Uterus (tissue), 2 donors: ENCODE measurements around the gene SCAI.
"Not testable (repeated sequence)": the region's sequence is repeated elsewhere in the genome, so short reads cannot be mapped to it uniquely, and the experiment has no call there.

Experiments
- POLR2A ChIP-seq, 2 donors: fragments of 450-650 bp; IDR thresholded peaks; one replicate each; pipeline ENCODE4 v1.6.1; 2016; ENCODE audit warnings: antibody characterized with exemption in 2 of 2, mild to moderate bottlenecking in 1 of 2, moderate library complexity in 1 of 2
- TF ChIP-seq, protein P1 (sequence below), 4 experiments: fragments of 200-600 bp in 2 of 4; fragments of 450-650 bp in 2 of 4; sonication (generic) in 2 of 4; IDR thresholded peaks; one replicate each; pipeline ENCODE4 v1.5.1; 2016 to 2019; ENCODE audit warnings: antibody characterized with exemption in 4 of 4, mild to moderate bottlenecking in 2 of 4, moderate library complexity in 1 of 4

DNA sequence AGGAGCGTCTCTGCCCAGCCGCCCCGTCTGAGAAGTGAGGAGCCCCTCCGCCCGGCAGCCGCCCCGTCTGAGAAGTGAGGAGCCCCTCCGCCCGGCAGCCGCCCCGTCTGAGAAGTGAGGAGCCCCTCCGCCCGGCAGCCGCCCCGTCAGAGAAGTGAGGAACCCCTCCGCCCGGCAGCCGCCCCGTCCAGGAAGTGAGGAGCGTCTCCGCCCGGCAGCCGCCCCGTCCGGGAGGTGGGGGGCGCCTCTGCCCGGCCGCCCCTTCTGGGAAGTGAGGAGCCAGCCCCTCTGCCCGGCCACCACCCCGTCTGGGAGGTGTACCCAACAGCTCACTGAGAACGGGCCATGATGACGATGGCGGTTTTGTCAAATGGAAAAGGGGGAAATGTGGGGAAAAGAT is 34.8 kb downstream of the SCAI start:
- TF ChIP-seq, protein P1, sequence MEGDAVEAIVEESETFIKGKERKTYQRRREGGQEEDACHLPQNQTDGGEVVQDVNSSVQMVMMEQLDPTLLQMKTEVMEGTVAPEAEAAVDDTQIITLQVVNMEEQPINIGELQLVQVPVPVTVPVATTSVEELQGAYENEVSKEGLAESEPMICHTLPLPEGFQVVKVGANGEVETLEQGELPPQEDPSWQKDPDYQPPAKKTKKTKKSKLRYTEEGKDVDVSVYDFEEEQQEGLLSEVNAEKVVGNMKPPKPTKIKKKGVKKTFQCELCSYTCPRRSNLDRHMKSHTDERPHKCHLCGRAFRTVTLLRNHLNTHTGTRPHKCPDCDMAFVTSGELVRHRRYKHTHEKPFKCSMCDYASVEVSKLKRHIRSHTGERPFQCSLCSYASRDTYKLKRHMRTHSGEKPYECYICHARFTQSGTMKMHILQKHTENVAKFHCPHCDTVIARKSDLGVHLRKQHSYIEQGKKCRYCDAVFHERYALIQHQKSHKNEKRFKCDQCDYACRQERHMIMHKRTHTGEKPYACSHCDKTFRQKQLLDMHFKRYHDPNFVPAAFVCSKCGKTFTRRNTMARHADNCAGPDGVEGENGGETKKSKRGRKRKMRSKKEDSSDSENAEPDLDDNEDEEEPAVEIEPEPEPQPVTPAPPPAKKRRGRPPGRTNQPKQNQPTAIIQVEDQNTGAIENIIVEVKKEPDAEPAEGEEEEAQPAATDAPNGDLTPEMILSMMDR (IDR thresholded peaks at IDR 0.05): not testable (repeated sequence)
- TF ChIP-seq POLR2A (IDR thresholded peaks at IDR 0.05): not testable (repeated sequence)
